HEK293T (cell line): ENCODE measurements around the gene KPNA2.

Experiments
- ARNT ChIP-seq: fragments of 450-650 bp; IDR thresholded peaks from 2 replicates; pipeline ENCODE4 v1.6.1; 2017; ENCODE audit warnings: mild to moderate bottlenecking
- BHLHE40 ChIP-seq: fragments of 450-650 bp; IDR thresholded peaks from 2 replicates; pipeline ENCODE4 v1.6.1; 2016; ENCODE audit warnings: mild to moderate bottlenecking, moderate library complexity, borderline replicate concordance
- FOXA1 ChIP-seq: fragments of 450-650 bp; IDR thresholded peaks from 2 replicates; pipeline ENCODE4 v1.6.1; 2016; ENCODE audit warnings: mild to moderate bottlenecking
- HDGF ChIP-seq: fragments of 450-650 bp; IDR thresholded peaks from 2 replicates; pipeline ENCODE4 v1.6.1; 2017; ENCODE audit warnings: antibody characterized with exemption, borderline replicate concordance
- SP1 ChIP-seq: fragments of 450-650 bp; IDR thresholded peaks from 2 replicates; pipeline ENCODE4 v1.6.1; 2017
- ZNF384 ChIP-seq: fragments of 450-650 bp; IDR thresholded peaks from 2 replicates; pipeline ENCODE4 v1.6.1; 2016

- TF ChIP-seq ARNT (no peak), SP1 (no peak), HDGF (no peak), FOXA1 (no peak), ZNF384 (no peak), BHLHE40 (no peak)
These were observed 13.5 kb downstream of the KPNA2 start for GRCh38 chr17:68048996-68049395.
